Measurements from ENCODE around the gene COMMD6. TPM values are rescaled to one million over a fixed set of nuclear protein-coding genes. Genes with fewer than 3 reads are reported as not detected.
A peak's percentile ranks its signal among the peaks of the same experiment; 100 is the strongest.
"Not testable (repeated sequence)": the region's sequence is repeated elsewhere in the genome, so short reads cannot be mapped to it uniquely, and the experiment has no call there.

Gene COMMD6
- 85.5 and 101 TPM in 2 replicates for total RNA-seq (2014; rRNA removed; shearing (Covaris generic))

DNA sequence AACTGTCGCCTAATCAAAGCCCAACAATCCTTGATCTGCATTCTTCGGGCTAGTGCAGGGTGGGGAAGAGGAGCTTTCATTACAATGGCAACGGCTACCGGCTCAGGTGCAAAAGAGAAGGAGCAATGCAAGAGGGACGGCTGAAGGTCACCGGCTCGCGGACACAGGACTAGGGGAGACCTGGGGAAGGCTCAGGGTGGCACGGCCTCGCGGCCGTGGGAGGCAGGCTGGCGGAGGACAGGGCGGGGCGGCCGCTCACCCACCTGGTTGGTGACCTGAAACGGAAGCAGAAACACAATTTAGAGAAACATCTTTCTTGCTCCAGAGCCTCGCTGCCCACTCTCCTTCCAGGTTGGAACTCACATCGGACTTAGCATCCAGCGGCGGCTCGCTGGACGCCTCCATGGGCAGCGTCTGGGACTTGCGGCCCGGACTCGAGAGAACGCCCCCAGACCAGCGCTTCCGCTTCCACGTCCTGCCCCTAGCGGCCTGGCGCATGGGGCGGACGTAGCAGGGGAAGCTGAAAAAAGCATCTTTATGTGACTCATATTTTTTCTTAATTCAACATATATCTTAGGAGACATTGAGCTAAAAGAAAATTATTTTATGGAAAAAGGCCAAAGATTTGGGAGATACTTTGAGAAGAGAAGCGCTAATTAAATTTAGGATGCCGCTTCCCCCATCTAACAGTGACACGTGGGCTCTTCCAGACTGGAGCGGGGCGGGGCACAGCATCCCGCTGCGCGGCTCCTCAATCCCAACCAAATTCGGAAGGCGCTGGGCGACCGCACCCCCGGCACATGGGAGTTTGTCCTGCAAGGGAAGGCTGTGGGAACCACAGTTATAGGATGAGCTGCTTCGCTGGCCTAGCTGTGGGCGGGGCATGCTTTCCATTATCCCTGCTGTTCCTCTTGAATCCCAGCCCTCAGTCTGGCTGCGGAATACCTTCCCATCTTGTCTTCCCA lies at the start of gene COMMD6:
Gene COMMD6 (minus strand): TSS at position 441 of the 965 bp plus-strand sequence. CDS start 36 bp downstream, at position 405.
- DNase-seq (ENCODE audit: low read depth) = peak; percentile 93

DNA sequence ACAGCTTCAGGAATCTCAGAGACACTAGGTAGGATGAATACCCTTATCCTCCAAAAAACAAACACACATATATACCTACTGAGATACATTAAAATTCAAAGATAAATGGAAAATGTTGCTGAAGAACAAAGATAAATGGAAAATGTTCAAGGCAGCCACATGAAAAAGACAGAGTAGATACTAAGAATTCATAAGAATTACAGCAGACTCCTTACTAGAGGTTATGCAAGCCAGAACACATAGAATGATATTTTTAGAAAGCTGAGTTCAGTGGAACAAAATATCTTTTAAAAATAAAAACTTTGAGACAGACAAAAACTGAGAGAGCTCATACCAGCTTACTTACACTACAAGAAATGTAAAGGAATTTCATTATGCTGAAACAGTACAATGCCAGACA lies 47.5 kb upstream of the COMMD6 start:
- no peak for DNase-seq (ENCODE audit: low read depth)

DNA sequence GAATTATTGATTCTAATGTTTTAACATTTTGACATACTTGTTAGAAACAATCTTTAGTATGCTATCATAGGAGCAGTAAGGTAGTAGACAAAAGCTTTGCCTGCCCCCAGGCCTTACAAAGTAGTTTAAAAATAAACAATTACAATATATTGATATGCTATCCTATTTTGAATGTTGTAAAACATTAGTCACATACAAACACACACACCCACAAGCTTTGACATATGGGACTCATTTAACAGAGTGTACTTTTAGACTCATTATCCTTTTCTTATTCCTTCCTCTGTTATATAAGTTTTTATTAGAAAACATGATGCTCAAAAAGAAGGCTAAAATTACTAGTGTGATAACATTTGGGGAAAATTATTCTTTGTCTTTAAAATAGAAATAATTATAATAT lies 45.5 kb upstream of the COMMD6 start:
- no peak for DNase-seq (ENCODE audit: low read depth)

DNA sequence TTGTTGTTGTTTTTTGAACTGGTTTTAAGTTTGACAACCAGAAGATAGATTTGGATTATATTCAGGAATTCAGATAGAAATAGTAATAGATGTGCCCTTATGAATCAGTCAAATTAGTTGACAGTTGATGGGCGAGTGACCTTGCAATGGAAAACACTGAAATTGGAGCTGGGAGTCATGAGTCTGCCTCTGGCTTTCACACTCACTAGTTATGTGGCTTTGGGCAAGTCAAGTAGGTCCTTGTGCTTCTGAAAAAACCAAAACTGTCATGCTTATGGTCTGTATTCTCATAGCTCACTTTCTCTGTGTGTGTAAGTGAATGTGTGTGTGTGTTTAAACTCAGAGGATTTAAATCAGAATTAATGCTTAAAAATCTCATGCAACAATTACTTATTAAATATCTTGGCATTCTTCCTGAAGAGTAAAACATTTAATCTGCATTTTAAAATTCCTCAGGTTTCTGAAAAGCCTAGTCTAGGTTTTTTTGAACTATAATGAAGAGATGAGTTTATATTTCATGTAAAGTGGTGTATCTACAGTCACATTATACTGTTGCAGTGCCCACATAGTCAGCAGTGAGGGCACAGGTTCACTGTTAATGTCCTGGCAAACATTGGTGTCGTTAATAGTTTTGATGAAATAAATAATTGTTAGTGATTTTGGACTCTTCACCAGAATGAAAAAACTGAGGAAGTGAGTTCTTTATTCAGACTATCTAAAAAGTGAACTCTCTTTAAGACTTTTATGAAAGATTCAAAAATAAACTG lies 44.4 kb upstream of the COMMD6 start:
- DNase-seq (ENCODE audit: low read depth) = no peak

DNA sequence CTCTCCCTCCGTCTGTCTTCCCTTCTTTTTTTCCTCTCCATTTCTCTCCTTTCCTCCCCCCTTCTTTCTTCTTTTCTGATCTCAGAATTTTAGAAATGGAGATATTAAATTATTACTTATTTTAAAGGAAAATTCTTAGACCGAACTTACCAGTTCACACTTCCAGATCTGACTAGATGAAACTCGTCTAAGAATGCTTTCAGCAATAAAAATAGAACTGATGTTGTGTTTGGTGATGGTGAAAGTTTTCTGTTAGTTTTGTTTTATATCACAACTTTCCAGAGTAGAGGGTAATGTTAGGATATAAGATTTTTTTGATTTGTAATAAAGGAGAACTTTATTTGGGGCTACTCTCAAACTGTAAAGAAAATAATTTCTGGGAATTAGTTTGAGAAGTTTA lies 41.9 kb upstream of the COMMD6 start:
- no peak for DNase-seq (ENCODE audit: low read depth)

DNA sequence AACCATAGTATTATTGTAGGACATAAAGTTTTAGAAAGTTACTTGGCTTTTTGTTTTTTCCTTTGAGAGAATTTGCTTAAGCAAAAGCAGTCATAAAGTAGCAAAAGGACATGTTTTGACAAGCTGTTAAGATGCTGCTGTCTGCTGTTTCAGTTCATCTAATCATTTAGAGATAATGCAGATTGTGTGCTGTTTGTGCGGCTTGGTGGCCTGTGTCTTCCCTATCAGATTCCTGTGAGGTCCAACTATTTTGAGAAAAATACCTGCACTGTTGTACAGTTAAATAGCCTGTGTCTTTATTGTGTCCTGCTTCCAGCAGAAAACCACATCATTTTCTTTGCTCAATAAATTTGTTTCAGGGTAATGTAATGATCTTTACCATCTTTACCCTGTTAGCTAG lies 31.9 kb upstream of the COMMD6 start:
- no peak for DNase-seq (ENCODE audit: low read depth)

DNA sequence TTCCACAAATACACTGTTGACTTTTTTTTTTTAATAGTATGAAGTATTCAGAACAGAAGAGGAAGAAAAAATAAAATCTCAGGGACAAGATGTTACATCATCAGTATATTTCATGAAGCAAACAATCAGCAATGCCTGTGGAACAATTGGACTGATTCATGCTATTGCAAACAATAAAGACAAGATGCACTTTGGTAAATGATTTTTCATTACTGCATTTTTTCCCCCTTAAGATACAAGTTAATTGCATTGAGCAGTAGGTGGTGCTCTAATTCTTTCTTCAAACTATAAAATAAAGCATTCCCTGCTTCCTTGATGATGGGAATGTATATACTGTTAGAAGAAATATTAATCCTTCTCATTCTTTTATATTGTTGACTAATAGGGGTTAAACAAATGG lies 29.0 kb upstream of the COMMD6 start:
- DNase-seq (ENCODE audit: low read depth) = peak; percentile 42

DNA sequence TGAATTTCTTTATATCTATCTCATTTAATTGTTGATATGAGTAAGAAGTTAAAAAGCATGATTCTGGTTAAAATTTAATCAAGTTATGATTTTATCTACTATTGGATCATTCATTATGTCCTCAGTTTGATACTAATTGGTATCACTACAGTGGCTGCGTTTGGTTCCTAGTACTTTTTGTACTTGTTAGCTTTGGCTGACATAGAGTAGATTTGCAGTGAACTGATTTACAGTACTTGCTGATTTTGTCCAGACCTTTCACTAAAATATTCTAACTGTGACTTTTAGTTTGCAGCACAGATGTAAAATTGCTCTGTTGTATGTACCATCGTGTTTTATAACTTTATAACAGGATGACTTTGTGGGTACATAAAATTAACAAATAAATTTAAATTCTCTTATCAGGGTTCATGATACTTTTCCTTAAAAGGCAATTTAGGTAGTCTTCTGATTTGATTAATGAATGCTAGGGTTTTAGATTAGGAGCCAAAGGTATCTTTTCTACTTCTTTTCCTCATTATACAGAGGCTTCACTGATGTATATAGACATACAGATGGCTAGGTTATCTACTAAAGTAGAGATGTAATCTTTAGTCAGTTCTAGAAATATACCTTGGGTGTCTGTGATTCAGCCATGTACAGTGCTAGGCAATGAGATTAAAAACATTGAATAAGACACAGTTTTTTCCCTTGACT lies 20.7 kb upstream of the COMMD6 start:
- DNase-seq (ENCODE audit: low read depth) = no peak

DNA sequence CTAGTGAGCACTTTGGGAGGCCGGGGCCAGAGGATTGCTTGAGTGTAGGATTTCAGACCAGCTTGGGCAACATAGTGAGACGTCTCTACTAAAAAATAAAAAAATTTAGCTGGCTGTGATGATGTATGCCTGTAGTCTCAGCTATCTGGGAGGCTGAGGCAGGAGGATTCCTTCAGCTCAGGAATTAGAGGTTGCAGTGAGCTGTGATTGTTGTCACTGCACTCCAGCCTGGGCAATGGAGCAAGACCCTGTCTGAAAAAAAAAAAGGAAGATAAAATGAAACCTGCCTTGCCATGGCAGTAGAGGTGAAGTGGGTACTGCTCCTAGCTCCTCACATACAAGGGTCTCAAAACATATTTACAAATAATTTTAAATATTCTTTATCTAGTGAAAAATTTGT lies 19.3 kb upstream of the COMMD6 start:
- DNase-seq (ENCODE audit: low read depth) = no peak

DNA sequence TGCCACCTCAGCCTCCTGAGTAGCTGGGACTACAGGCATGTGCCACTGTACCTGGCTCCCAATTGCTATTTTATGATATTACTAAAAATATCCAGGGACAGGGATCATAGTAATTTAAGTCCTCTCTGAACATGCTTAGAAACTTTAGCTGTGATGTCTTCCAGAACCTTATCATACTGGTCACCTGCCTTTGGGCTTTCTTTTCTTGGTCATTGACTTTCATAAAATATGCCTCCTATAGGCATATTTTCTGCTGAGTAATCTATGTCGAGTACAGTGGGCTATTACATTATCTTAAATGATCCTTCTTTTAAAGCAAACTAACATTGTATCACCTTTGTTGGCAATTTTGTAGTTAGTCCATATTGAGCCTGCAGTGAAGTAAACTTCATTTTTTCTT lies 18.2 kb upstream of the COMMD6 start:
- DNase-seq (ENCODE audit: low read depth) = no peak

DNA sequence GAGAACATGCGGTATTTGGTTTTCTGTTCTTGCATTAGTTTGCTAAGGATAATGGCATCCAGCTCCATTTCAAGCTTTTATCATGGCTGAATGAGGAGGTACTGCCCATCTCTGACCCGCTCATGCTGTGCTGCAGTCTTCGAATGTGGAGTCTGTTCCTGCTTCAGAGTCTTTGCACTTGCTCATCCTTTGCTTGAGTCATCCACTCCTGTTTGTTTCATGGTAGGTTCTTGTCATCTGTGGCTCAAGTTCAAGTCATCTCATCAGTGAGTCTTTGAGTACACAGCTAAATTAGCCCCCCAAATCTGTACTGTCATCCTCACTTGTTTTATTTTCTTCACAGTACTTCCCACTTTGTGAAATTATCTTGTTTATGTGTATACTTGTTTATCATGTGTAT lies 17.3 kb upstream of the COMMD6 start:
- no peak for DNase-seq (ENCODE audit: low read depth)

DNA sequence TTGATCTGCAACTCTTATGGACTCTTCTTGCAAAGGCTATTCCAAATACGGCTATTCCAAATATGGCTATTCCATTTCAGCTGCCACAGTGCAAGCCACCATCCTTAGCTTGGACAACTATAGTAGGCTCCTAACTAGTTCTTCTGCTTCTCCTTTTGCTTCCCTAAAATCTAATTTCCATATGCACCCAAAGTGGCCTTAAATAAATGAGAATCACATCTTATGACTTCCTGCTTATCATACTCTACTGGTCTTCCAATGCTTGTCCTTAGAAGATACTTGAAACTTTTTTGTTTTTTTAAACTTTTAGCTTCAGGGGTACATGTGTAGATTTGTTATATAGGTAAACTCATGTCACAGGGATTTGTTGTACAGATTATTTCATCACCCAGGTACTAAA lies 16.8 kb upstream of the COMMD6 start:
- no peak for DNase-seq (ENCODE audit: low read depth)

DNA sequence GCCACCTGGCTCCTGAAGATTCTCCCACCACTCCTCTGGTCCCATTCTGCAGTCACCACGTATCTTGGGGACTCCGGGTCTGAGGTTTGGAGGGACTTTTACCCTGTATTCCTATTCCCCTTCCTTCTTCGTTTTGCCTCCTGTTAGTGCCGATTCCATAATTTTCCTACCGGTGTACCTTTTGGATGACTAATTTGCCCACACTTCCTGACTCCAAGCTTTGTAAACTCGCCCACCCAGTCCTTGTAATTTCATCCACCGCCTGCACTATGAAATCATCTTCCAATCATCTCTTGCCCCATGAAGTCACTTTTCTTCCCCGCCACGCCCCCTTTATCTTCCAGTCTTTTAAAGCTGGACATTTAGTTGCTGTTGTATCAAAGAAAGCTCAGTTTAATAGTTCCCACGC lies 12.5 kb upstream of the COMMD6 start:
- DNase-seq (ENCODE audit: low read depth) = peak; percentile 45

DNA sequence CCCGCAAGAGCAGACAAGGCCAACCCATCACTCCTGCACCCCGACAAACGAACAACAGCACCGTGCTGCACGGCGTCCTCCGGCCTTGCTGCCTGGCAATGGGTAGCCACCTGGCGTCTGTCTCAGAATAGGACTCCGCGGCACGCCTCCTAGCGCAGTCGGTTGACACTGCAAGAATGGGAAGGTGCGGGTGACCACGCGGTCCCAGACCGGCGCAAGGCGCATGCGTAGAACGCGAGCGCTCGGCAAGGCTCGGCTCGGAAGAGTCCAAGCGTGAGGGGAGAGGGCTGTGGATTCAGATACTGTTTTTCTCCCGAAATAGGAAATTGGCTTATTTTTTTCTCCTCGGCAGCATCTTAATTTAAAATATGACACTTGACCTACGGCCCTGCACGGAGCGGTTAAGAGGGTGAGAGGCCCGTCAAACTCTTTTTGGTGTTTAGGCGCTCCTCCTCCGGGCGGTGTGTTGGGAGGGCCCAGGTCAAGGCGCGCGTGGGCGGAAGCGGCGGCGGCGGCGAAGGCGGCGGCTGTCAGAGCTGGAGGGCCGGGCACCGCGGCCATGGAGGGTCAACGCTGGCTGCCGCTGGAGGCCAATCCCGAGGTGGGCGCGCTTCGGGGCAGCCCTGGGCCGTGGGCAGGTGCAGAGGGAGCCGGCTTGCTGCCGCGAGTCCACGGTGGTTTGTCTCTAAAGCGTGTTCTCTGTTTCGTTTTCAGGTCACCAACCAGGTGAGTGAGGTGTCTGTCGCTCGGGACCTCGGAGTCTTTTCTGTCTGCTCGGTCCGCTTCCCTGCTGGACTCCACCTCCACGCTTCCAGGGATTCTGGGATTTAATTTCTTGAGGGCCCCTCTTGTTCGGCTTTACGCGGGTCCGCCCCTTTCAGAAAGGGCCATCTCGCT lies 11.9 kb upstream of the COMMD6 start, which contains the start of gene UCHL3:
Gene UCHL3 (plus strand): TSS at position 530 of the 897 bp plus-strand sequence. CDS start 30 bp downstream, at position 560.
- DNase-seq (ENCODE audit: low read depth) = peak; percentile 89

DNA sequence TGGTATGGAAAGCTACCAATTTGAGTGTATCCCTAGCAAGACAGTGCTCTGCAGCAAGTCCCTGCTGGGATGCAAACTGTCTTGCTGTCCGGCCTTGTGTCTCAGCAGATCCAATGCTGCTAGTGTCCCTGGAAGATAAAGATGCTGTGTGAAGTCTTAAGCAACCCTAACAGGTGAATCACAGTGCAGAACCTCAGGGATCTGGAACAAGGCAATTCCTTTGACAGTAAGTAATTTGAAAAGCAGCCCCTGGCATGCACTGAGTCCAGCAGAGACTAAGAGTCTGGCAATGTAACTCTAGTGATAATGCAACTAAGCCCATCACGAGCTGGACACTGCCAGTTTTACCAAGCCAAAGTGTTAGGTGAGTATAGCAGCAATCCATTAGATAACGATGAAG lies 10.3 kb upstream of the COMMD6 start:
- DNase-seq (ENCODE audit: low read depth) = no peak

DNA sequence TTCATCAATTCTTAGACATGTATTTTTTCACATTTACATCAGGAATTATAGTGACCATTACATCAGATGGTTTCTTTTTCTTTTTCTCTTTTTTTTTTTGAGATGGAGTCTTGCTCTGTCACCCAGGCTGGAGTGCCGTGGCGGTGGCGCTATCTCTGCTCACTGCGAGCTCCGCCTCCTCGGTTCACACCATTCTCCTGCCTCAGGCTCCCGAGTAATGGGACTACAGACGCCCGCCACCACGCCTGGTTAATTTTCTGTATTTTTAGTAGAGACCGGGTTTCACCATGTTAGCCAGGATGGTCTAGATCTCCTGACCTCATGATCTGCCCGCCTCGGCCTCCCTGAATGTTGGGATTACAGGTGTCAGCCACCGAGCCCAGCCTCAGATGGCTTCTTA lies 7.7 kb upstream of the COMMD6 start:
- DNase-seq (ENCODE audit: low read depth) = not testable (repeated sequence)

DNA sequence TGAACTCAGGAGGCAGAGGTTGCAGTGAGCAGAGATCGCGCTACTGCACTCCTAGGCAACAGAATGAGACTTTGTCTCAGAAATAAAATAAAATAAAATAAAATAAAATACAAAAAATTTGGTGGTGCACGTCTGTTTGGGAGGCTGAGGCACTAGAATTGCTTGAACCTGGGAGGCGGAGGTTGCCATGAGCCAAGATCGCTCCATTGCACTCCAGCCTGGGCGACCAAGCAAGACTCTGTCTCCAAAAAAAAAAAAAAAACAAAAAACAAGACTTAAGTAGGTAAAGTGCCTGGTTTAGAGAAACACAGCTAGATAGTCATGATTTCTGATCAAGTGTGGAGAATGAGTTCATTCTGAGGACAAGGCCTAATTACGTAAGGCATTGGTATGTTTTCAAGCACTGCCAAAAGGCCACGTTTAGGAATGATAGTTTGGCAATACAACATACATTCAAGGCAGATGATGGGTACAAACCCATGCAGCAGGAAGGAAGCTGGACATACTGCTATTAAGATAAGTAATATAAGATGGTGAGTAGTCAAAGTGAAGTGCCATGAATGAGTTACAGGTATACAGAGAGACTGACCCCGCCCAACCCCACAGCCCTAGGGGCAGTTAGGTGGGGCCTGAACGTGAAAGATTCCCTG lies 7.2 kb upstream of the COMMD6 start:
- no peak for DNase-seq (ENCODE audit: low read depth)

DNA sequence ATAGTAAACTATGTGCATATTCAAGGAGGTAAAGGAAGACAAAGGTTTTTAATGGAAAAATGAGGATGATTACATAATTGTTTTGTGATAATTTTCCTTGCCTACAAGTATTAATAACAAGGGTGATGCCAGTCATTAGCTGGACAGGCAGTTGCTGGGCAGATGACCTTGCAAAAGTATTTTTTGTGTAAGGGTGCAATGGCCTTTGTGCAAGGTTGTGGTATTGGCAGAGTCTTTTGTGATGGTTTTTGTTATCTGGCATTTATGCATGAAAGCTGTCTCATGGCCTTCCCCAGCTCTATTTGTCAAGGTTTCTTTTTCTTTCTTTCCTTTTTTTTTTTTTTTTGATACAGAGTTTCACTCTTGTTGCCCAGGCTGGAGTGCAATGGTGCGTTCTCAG lies 4.3 kb upstream of the COMMD6 start:
- no peak for DNase-seq (ENCODE audit: low read depth)

DNA sequence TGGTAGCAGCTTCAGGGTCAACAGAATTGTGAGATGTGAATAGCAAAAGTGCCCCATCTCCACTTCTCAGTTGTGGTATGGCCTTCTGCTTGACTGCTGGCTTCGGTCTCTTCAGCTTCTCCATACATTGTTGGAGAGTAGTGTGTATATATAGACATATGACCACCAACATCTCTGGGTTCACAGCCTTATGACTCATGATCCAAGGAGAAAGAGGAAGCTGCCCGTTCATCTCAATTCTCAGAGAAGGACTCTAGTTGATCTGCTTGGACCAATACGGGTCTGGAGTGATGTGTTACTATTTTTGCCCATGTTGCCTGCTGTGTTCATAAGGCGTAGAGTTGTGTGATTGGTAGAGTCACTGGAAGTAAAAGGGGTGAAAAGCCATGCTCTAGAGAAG lies 3.6 kb upstream of the COMMD6 start:
- DNase-seq (ENCODE audit: low read depth) = no peak

DNA sequence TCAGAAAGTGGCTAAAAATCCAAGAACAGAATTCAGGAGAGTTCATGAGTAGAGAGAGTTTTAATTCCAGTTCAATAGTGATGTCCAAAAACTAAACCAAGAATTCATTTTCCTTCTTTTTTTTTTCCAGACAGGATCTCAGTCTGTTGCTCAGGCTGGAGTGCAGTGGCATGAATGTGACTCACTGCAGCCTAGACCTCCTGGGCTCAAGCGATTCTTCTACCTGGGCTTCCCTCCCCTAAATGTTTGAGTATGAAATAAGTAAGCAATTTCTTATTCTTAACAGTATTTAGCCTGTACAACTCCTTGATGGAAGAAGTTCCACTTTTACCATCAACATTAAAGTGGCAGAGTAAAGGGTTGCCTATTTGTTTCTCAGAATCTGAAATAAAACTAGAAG lies 3.8 kb downstream of the COMMD6 start:
- DNase-seq (ENCODE audit: low read depth) = no peak
